ENCODE data around the gene CCM2.

CCM2 gene

DNA sequence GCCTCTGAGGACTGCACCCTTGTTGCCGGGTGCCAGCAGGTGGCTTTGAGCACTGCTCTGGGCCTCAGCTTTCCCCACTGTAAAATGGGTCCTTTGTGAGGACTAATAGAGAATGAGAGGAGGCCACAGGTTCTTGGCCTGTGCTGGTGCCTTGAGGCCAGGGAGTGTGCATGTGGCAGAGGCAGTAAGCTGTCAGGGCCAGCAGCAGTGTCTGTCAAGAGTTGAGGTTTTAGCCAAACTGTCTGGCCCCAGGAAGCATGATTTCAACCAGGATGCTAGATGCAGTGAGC lies 75.3 kb downstream of the CCM2 start:
- H3K4me1 ChIP-seq (ENCODE audit: insufficient read depth, low read length): no peaks in the 10 kb centered on the region
- peaks cover 50% of the 10 kb centered on the region; the same call in 1 of the 2 replicates for H3K36me3 ChIP-seq (ENCODE audit: insufficient read depth, low read depth, low read length)
- no peaks in the 10 kb centered on the region for H3K27me3 ChIP-seq (ENCODE audit: insufficient read depth, low read length)
- H3K9ac ChIP-seq (ENCODE audit: low read depth, low read length): no peak overlapping the region
- H3K4me3 ChIP-seq (ENCODE audit: low read length): no peak overlapping the region
- H3K9me3 ChIP-seq (ENCODE audit: insufficient read depth, low read depth, low read length): no peaks in the 10 kb centered on the region
- H3K27ac ChIP-seq (ENCODE audit: low read length): no peak overlapping the region

DNA sequence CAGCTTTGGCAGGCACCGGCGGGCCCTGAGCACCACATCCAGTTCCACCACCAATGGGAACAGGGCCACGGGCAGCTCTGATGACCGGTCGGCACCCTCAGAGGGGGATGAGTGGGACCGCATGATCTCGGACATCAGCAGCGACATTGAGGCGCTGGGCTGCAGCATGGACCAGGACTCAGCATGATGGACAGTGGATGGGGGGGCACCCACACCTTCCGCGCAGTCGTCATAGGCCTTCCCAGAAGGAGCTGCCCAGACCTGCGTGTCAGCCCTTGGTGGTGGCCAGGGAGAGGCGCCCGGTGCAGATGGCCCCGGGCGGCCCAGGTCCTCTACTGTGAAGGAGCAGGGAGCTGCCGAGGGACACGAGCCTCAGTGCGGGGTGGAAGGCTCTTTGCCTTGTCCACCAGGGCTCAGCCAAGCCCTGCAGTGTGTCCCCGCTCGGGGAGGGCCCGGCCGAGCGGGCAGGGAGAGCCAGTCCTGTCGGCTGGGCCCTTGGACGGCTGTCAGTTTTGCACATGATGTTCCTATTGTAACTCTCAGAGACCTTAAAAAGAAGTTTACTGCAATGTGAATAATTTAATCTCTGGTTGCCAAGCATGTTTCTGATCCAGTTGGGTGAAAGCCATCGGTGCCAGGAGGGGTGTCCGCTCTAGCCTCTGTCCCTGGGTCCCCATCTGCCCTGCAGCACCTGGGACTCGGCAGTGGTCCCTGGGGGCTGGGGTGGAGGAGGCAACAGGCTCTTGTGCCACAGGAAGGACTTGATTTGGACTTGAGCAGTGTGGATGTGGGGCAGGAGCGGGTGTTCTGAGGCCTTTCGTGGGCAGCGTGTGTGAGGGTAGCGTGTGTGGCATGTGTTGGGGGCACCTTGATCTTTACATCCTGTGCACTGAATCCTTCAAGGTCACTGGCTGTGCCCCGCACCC lies 76.1 kb downstream of the CCM2 start:
- H3K36me3 ChIP-seq (ENCODE audit: insufficient read depth, low read depth, low read length): peaks cover 50% of the 10 kb centered on the region; the same call in 1 of the 2 replicates
- no peak overlapping the region for H3K9ac ChIP-seq (ENCODE audit: low read depth, low read length)
- no peak overlapping the region for H3K27ac ChIP-seq (ENCODE audit: low read length)
- H3K4me3 ChIP-seq (ENCODE audit: low read length): no peak overlapping the region
- H3K9me3 ChIP-seq (ENCODE audit: insufficient read depth, low read depth, low read length): no peaks in the 10 kb centered on the region
- H3K27me3 ChIP-seq (ENCODE audit: insufficient read depth, low read length): no peaks in the 10 kb centered on the region
- H3K4me1 ChIP-seq (ENCODE audit: insufficient read depth, low read length): no peaks in the 10 kb centered on the region

DNA sequence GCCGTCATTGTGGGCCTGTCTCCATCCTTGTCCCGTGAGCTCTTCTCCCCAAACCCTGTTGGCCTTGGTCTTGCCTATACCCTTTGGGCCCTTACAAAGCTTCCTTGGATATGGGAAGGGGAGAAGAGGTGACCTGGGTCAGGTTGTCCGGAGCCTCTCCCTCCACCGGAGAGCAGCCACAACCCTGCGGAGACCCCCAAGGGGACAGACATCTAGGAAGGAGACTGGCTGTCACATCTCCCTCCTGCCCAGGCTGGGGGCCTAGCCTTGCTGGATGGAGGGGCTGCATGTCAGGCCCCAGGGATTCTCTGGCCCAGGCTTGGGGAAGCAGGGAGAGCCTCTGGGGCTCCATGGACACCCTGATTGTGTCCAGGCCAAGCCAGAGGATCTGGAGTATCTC lies 76.9 kb downstream of the CCM2 start:
- Histone ChIP-seq H3K27ac (ENCODE audit: low read length) (no peak overlapping the region), H3K4me3 (ENCODE audit: low read length) (no peak overlapping the region), H3K4me1 (ENCODE audit: insufficient read depth, low read length) (no peaks in the 10 kb centered on the region), H3K27me3 (ENCODE audit: insufficient read depth, low read length) (no peaks in the 10 kb centered on the region), H3K36me3 (ENCODE audit: insufficient read depth, low read depth, low read length) (peaks cover 46% of the 10 kb centered on the region; the same call in 1 of the 2 replicates), H3K9me3 (ENCODE audit: insufficient read depth, low read depth, low read length) (no peaks in the 10 kb centered on the region), H3K9ac (ENCODE audit: low read depth, low read length) (no peak overlapping the region)

DNA sequence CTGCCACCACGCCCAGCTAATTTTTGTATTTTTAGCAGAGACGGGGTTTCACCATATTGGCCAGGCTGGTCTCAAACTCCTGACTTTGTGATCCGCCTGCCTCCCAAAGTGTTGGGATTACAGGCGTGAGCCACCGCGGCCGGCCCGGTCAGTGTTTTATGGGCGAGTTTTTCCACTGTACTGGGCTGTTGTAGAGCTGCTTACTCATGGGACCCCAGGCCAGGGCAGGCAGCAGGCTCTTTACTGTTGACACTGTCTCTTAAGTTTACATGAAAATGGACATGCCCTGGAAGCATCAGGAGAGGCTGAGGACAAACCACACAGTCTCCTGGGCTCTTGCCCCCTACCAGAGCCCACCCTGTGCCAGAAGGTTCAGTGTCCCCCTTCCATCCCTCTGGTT lies 77.6 kb downstream of the CCM2 start:
- no peak overlapping the region for H3K4me3 ChIP-seq (ENCODE audit: low read length)
- H3K27me3 ChIP-seq (ENCODE audit: insufficient read depth, low read length): no peaks in the 10 kb centered on the region
- peaks cover 45% of the 10 kb centered on the region; the same call in 1 of the 2 replicates for H3K36me3 ChIP-seq (ENCODE audit: insufficient read depth, low read depth, low read length)
- no peaks in the 10 kb centered on the region for H3K4me1 ChIP-seq (ENCODE audit: insufficient read depth, low read length)
- H3K9ac ChIP-seq (ENCODE audit: low read depth, low read length): no peak overlapping the region
- no peaks in the 10 kb centered on the region for H3K9me3 ChIP-seq (ENCODE audit: insufficient read depth, low read depth, low read length)
- H3K27ac ChIP-seq (ENCODE audit: low read length): no peak overlapping the region

DNA sequence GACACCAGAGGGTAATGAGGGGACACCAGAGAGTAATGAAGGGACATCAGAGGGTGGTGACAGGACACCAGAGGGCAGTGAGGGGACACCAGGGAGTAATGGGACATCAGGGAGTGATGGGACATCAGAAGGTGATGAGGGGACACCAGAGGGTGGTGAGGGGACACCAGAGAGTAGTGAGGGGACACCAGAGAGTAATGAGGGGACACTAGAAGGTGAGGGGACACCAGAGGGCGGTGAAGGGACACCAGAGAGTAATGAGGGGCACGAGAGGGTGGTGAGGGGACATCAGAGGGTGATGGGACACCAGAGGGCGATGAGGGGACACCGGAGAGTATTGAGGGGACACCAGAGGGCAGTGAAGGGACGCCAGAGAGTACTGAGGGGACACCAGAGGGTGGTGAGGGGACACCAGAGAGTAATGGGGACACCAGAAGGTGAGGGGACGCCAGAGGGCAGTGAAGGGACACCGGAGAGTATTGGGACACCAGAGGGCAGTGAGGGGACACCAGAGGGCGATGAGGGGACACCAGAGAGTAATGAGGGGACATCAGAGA lies 78.2 kb downstream of the CCM2 start:
- Histone ChIP-seq H3K27ac (ENCODE audit: low read length) (no peak overlapping the region), H3K36me3 (ENCODE audit: insufficient read depth, low read depth, low read length) (peaks cover 38% of the 10 kb centered on the region; the same call in 1 of the 2 replicates), H3K9ac (ENCODE audit: low read depth, low read length) (no peak overlapping the region), H3K27me3 (ENCODE audit: insufficient read depth, low read length) (no peaks in the 10 kb centered on the region), H3K4me3 (ENCODE audit: low read length) (no peak overlapping the region), H3K4me1 (ENCODE audit: insufficient read depth, low read length) (no peaks in the 10 kb centered on the region), H3K9me3 (ENCODE audit: insufficient read depth, low read depth, low read length) (no peaks in the 10 kb centered on the region)

DNA sequence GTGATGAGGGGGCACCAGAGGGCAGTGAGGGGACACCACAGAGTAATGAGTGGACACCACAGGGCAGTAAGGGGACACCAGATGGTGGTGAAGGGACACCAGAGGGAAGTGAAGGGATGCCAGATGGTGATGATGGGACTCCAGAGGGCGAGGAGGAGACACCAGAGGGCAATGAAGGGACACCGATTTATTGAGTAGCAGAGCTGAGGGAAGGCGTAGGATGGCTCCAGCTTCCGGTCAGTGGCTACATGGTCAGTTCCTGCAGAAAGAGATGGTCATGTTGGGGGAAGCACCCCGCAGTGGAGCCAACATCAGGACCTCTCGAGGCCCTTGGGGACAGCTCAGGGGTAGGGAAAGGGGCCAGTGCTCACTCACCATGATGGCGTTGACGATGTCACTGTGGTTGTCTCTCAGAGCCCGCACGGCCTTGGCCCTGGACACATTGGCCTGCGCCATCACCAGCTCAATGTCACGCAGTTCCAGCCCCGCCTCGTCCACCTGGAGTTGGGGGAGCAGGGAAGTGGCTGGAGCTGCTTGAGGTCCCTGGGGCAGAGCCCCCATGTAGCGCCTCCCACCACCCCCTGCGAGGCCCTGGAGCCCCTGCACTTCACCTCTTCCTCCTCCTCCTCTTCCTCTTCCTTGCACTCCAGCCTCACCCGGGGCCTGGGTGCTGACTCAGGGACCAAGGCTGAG lies 80.4 kb downstream of the CCM2 start:
- no peaks in the 10 kb centered on the region for H3K9me3 ChIP-seq (ENCODE audit: insufficient read depth, low read depth, low read length)
- peaks cover 18% of the 10 kb centered on the region; the same call in 1 of the 2 replicates for H3K36me3 ChIP-seq (ENCODE audit: insufficient read depth, low read depth, low read length)
- no peak overlapping the region for H3K27ac ChIP-seq (ENCODE audit: low read length)
- no peaks in the 10 kb centered on the region for H3K27me3 ChIP-seq (ENCODE audit: insufficient read depth, low read length)
- H3K4me1 ChIP-seq (ENCODE audit: insufficient read depth, low read length): no peaks in the 10 kb centered on the region
- no peak overlapping the region for H3K4me3 ChIP-seq (ENCODE audit: low read length)
- H3K9ac ChIP-seq (ENCODE audit: low read depth, low read length): no peak overlapping the region

DNA sequence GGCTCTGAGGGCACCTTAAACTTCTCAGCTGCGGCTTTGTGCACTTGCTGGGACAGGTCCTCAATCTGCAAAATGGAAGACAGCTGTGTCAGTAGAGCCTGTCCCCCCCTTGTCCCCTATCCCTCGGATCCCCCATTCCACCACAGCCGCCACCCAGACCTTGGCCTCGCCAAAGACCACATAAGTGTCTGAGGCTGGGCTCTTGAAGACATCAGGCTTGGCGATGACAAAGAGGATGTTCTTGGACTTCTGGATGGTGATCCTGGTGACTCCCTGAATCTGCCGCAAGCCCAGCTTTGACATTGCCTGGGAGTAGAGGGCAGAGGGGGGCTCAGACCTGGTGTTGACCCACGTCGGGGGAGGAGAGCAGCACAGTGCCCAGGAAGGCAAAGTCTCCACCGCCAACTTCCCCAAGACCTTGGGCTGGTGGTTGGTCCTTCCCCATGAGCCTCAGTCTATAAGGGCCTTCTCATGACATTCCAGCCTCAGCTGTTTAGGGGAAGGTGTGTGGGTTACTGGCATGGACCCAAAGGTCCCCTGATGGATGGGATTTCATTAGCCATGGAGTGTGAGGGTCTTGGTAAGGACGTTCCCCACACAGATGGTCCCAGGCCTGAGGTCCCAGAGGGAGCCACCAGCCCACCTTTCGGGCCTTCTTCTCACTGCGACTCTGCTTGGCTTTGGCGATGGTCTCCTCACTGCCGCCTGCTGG lies 81.1 kb downstream of the CCM2 start:
- Histone ChIP-seq H3K27me3 (ENCODE audit: insufficient read depth, low read length) (no peaks in the 10 kb centered on the region), H3K36me3 (ENCODE audit: insufficient read depth, low read depth, low read length) (peaks cover 11% of the 10 kb centered on the region; the same call in 1 of the 2 replicates), H3K9me3 (ENCODE audit: insufficient read depth, low read depth, low read length) (no peaks in the 10 kb centered on the region), H3K4me1 (ENCODE audit: insufficient read depth, low read length) (no peaks in the 10 kb centered on the region), H3K9ac (ENCODE audit: low read depth, low read length) (no peak overlapping the region), H3K27ac (ENCODE audit: low read length) (no peak overlapping the region), H3K4me3 (ENCODE audit: low read length) (no peak overlapping the region)

DNA sequence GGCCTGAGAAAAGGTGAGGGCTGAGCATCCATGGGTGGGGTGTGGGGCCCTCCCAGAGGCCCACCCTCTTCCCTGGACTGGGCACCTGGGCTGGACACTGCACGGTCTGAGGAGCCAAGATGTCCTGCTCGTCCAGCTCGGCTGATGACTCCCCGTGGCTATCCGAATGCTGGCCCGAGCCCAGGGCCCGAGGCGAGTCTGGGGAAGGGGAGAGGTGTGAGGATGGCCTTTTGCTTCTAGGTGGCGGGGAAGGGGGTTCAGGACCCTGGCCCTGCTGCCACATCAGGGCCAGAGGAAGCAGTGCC lies 81.6 kb downstream of the CCM2 start:
- Histone ChIP-seq H3K4me1 (ENCODE audit: insufficient read depth, low read length) (no peaks in the 10 kb centered on the region), H3K4me3 (ENCODE audit: low read length) (no peak overlapping the region), H3K9ac (ENCODE audit: low read depth, low read length) (no peak overlapping the region), H3K27ac (ENCODE audit: low read length) (no peak overlapping the region), H3K9me3 (ENCODE audit: insufficient read depth, low read depth, low read length) (no peaks in the 10 kb centered on the region), H3K27me3 (ENCODE audit: insufficient read depth, low read length) (no peaks in the 10 kb centered on the region), H3K36me3 (ENCODE audit: insufficient read depth, low read depth, low read length) (peaks cover 8% of the 10 kb centered on the region; the same call in 1 of the 2 replicates)

DNA sequence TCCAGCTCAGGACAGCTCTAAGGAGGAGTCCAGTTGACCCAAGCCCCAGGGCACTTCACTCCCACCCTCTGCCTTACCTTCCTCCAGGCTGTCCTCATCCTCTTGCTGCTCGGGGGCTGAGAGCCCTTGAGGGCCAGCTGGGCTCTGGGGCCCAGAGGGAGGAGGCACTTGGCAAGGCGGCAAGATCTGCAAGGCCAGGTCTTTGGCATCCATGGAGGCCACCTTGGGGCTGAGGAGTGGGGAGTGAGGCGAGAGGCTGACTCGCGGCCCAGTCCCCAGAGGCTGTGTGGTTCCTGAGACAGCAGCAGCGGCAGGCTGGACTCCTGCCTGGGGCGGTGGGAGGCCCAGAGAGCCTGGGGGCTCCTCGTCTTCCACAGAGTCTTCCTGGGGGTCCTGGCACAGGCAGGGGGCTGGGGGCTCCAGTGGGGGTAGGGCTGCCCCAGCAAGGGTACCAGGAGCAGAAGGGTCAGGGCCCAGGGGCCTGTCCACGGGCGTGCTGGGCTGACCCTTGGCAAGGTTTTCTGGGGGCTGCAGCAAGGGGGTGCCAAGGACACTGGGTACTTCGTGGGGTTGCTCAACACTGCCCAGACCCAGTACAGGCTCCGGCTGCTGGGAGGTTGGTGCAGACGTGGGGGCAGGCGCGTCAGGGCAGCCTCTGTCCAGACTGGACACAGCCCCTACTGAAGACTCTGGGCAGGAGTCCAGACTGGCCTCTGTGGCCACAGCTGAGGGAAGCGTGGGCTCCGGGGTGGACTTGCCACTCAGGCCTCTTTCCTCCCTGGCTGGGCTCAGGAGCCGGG lies 82.2 kb downstream of the CCM2 start:
- Histone ChIP-seq H3K4me1 (ENCODE audit: insufficient read depth, low read length) (no peaks in the 10 kb centered on the region), H3K9ac (ENCODE audit: low read depth, low read length) (no peak overlapping the region), H3K4me3 (ENCODE audit: low read length) (no peak overlapping the region), H3K9me3 (ENCODE audit: insufficient read depth, low read depth, low read length) (no peaks in the 10 kb centered on the region), H3K36me3 (ENCODE audit: insufficient read depth, low read depth, low read length) (peaks cover 4% of the 10 kb centered on the region; the same call in 1 of the 2 replicates), H3K27ac (ENCODE audit: low read length) (no peak overlapping the region), H3K27me3 (ENCODE audit: insufficient read depth, low read length) (peaks cover 1% of the 10 kb centered on the region; the same call in 1 of the 2 replicates)

DNA sequence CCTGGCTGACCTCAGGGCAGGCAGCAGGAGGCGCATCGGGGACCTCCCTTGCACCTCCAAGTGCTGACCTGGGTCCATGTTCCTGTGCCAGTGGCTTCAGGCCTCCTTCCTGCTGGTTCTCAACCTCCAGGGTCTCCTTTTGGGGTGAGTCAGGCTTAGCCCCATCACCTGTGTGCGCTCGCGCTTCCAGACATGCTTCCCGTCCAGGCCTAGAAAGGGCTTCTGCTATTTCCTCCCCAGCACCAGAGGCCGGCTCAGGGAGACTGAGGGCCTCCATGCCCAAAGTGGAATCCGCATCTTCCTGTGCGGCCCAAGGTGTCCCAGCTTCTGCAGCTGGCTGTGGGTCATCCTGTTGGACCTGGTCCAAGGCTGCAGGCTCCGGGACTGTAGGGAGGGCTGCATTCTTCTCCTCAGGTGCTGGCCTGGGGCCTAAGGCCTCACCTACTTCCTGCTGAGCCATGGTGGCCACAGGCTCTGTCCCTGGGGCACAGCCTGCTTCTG lies 82.9 kb downstream of the CCM2 start:
- no peak overlapping the region for H3K9ac ChIP-seq (ENCODE audit: low read depth, low read length)
- no peaks in the 10 kb centered on the region for H3K4me1 ChIP-seq (ENCODE audit: insufficient read depth, low read length)
- H3K9me3 ChIP-seq (ENCODE audit: insufficient read depth, low read depth, low read length): no peaks in the 10 kb centered on the region
- peaks cover 1% of the 10 kb centered on the region; the same call in 1 of the 2 replicates for H3K36me3 ChIP-seq (ENCODE audit: insufficient read depth, low read depth, low read length)
- H3K4me3 ChIP-seq (ENCODE audit: low read length): no peak overlapping the region
- no peak overlapping the region for H3K27ac ChIP-seq (ENCODE audit: low read length)
- H3K27me3 ChIP-seq (ENCODE audit: insufficient read depth, low read length): peaks cover 8% of the 10 kb centered on the region

DNA sequence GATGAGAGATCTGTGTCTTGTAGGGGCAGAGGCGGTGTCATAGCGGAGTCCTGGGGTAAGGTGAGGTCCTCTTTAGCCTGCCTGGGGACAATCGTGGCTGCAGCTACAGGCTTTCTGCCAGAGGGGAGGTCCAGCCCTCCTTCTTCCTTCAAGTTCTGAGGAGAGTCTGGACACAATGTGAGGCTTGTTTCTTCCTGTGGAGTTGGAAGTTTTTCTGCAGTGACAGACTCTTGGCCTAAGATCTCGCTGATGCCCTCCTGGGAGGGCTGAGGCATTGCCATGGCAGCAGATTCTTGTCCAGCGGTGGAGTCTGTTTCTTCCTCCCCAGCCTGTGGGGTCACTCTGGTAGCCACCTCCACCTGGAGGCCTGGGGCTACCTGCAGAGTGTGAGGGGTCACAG lies 84.3 kb downstream of the CCM2 start:
- Histone ChIP-seq H3K4me3 (ENCODE audit: low read length) (no peak overlapping the region), H3K36me3 (ENCODE audit: insufficient read depth, low read depth, low read length) (no peaks in the 10 kb centered on the region), H3K27me3 (ENCODE audit: insufficient read depth, low read length) (peaks cover 14% of the 10 kb centered on the region), H3K9ac (ENCODE audit: low read depth, low read length) (no peak overlapping the region), H3K27ac (ENCODE audit: low read length) (no peak overlapping the region), H3K9me3 (ENCODE audit: insufficient read depth, low read depth, low read length) (no peaks in the 10 kb centered on the region), H3K4me1 (ENCODE audit: insufficient read depth, low read length) (no peaks in the 10 kb centered on the region)

Measured in iPS-20b (cell line).